ENCODE data around the gene KRT6A. TPM values are rescaled to one million over a fixed set of nuclear protein-coding genes. Genes with fewer than 3 reads are reported as not detected.

KRT6A gene
- total and polyA plus RNA-seq, 4 donors: 0.02 to 0.05 TPM; not detected in 2

DNA sequence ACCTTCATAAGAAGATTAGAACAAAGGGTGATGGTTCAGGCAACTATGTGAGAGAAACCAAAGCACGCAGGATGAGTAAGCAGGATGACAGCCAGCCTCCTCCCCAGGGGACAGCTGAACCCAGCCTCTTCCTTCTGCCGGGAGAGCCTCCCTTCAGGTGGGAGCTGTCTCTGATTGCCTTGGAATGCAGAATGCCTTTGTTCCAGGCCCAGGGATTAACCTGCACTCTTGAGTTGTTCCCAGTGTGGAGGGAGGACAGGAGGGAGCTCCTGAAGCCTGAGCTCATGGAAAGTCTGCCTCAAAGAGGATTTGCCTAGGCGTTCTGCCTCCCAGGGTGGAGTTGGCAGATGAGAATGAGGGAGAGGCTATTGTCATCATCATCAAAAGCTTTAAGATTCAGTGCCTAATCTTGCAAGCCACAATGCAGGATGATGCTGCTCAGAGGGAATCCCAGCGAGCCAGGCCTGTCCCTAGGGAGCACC lies 3.6 kb upstream of the KRT6A start:
- no peak overlapping the region for H3K4me3 ChIP-seq (ENCODE audit: low read depth in 1 of 3, low read length in 3 of 3)
- H3K9me3 ChIP-seq (ENCODE audit: control insufficient read depth in 4 of 4, low read length in 3 of 4): no peaks in the 10 kb centered on the region
- DNase-seq (ENCODE audit: low spot score): no peak
- no peaks in the 10 kb centered on the region for H3K4me1 ChIP-seq (ENCODE audit: control insufficient read depth in 4 of 4, insufficient read depth in 4 of 4, low read length in 3 of 4)
- TF ChIP-seq SP1 (IDR thresholded peaks at IDR 0.05): no peak
- no peak for TF ChIP-seq JUND (IDR thresholded peaks at IDR 0.05)
- no peak for TF ChIP-seq FOXA1 (IDR thresholded peaks at IDR 0.05)
- TF ChIP-seq, protein P1, sequence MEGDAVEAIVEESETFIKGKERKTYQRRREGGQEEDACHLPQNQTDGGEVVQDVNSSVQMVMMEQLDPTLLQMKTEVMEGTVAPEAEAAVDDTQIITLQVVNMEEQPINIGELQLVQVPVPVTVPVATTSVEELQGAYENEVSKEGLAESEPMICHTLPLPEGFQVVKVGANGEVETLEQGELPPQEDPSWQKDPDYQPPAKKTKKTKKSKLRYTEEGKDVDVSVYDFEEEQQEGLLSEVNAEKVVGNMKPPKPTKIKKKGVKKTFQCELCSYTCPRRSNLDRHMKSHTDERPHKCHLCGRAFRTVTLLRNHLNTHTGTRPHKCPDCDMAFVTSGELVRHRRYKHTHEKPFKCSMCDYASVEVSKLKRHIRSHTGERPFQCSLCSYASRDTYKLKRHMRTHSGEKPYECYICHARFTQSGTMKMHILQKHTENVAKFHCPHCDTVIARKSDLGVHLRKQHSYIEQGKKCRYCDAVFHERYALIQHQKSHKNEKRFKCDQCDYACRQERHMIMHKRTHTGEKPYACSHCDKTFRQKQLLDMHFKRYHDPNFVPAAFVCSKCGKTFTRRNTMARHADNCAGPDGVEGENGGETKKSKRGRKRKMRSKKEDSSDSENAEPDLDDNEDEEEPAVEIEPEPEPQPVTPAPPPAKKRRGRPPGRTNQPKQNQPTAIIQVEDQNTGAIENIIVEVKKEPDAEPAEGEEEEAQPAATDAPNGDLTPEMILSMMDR (IDR thresholded peaks at IDR 0.05; ENCODE audit: low read depth, low read length, missing input control): no peak
- TF ChIP-seq HNF4G (IDR thresholded peaks at IDR 0.05): no peak
- no peak for TF ChIP-seq FOXA2 (IDR thresholded peaks at IDR 0.05)
- TF ChIP-seq, protein P2, sequence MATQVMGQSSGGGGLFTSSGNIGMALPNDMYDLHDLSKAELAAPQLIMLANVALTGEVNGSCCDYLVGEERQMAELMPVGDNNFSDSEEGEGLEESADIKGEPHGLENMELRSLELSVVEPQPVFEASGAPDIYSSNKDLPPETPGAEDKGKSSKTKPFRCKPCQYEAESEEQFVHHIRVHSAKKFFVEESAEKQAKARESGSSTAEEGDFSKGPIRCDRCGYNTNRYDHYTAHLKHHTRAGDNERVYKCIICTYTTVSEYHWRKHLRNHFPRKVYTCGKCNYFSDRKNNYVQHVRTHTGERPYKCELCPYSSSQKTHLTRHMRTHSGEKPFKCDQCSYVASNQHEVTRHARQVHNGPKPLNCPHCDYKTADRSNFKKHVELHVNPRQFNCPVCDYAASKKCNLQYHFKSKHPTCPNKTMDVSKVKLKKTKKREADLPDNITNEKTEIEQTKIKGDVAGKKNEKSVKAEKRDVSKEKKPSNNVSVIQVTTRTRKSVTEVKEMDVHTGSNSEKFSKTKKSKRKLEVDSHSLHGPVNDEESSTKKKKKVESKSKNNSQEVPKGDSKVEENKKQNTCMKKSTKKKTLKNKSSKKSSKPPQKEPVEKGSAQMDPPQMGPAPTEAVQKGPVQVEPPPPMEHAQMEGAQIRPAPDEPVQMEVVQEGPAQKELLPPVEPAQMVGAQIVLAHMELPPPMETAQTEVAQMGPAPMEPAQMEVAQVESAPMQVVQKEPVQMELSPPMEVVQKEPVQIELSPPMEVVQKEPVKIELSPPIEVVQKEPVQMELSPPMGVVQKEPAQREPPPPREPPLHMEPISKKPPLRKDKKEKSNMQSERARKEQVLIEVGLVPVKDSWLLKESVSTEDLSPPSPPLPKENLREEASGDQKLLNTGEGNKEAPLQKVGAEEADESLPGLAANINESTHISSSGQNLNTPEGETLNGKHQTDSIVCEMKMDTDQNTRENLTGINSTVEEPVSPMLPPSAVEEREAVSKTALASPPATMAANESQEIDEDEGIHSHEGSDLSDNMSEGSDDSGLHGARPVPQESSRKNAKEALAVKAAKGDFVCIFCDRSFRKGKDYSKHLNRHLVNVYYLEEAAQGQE (IDR thresholded peaks at IDR 0.05): no peak
- TF ChIP-seq HNF4A (conservative IDR thresholded peaks at IDR 0.05): no peak
- TF ChIP-seq, protein P3, sequence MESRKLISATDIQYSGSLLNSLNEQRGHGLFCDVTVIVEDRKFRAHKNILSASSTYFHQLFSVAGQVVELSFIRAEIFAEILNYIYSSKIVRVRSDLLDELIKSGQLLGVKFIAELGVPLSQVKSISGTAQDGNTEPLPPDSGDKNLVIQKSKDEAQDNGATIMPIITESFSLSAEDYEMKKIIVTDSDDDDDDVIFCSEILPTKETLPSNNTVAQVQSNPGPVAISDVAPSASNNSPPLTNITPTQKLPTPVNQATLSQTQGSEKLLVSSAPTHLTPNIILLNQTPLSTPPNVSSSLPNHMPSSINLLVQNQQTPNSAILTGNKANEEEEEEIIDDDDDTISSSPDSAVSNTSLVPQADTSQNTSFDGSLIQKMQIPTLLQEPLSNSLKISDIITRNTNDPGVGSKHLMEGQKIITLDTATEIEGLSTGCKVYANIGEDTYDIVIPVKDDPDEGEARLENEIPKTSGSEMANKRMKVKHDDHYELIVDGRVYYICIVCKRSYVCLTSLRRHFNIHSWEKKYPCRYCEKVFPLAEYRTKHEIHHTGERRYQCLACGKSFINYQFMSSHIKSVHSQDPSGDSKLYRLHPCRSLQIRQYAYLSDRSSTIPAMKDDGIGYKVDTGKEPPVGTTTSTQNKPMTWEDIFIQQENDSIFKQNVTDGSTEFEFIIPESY (IDR thresholded peaks at IDR 0.05): no peak
- no peak for TF ChIP-seq NR2F2 (IDR thresholded peaks at IDR 0.05)
- no peak for TF ChIP-seq YY1 (IDR thresholded peaks at IDR 0.05)
- TF ChIP-seq, protein P4, sequence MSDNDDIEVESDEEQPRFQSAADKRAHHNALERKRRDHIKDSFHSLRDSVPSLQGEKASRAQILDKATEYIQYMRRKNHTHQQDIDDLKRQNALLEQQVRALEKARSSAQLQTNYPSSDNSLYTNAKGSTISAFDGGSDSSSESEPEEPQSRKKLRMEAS (IDR thresholded peaks at IDR 0.05): no peak
- TF ChIP-seq GABPA (IDR thresholded peaks at IDR 0.05 in 1 of 2, conservative IDR thresholded peaks at IDR 0.05 in 1 of 2): no peak
- TF ChIP-seq RAD21 (IDR thresholded peaks at IDR 0.05): no peak
- no peak for TF ChIP-seq TAF1 (conservative IDR thresholded peaks at IDR 0.05)
- no peak for TF ChIP-seq RXRA (IDR thresholded peaks at IDR 0.05)
- TF ChIP-seq, protein P5, sequence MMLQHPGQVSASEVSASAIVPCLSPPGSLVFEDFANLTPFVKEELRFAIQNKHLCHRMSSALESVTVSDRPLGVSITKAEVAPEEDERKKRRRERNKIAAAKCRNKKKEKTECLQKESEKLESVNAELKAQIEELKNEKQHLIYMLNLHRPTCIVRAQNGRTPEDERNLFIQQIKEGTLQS (IDR thresholded peaks at IDR 0.05): no peak
- TF ChIP-seq EGR1 (IDR thresholded peaks at IDR 0.05; ENCODE audit: low read depth in 2 of 2): no peak
- H3K27me3 ChIP-seq (ENCODE audit: control insufficient read depth in 4 of 4, insufficient read depth in 4 of 4, low read length in 3 of 4): peaks cover 0 to 9% (median 0%) of the 10 kb centered on the region in 4 donors
- H3K27ac ChIP-seq (ENCODE audit: low read depth in 1 of 2, low read length in 2 of 2): no peak overlapping the region
- H3K9ac ChIP-seq (ENCODE audit: low read depth in 1 of 2, low read length in 2 of 2): no peak overlapping the region
- no peaks in the 10 kb centered on the region for H3K36me3 ChIP-seq (ENCODE audit: control insufficient read depth in 4 of 4, insufficient read depth in 3 of 4, low read depth in 1 of 4, low read length in 3 of 4)
- WGBS: 85% methylated on average over 4 of the region's 4 CpGs
